HepG2 (cell line): ENCODE data around the gene REPIN1. TPM values are rescaled to one million over a fixed set of nuclear protein-coding genes. Genes with fewer than 3 reads are reported as not detected.

Experiments
- ATAC-seq: fragments of 200-7000 bp; cut with Tn5 transposase; 3 replicates; pipeline ENCODE4 v1.9.1; 2020; ENCODE audit warnings: mild to moderate bottlenecking, moderate library complexity
- BruUV-seq: library from RNA; stranded (reverse); fragments of 400-500 nt; replicated peaks from 2 replicates; lab custom pipeline; 2021; lab: Mats Ljungman, UMichigan
- CTCF ChIA-PET: fragments of 300-600 bp; formaldehyde crosslinking; extraction: SDS; loops from one replicate; lab custom pipeline; 2021; ENCODE audit warnings: low total read pairs, inconsistent platforms, low intra/inter-chr PET ratio; lab: Yijun Ruan, JAX
- POLR2A ChIA-PET: fragments of 350-600 bp; sonication (Branson Sonifier 250); formaldehyde crosslinking; loops from one replicate; lab custom pipeline; 2020; ENCODE audit warnings: antibody characterized with exemption, inconsistent platforms; lab: Yijun Ruan, JAX
- DNase-seq: peaks from one replicate; pipeline ENCODE4 v3.0.0-alpha.2; 2015; ENCODE audit warnings: low spot score
- FAIRE-seq: peaks from 3 replicates; lab custom pipeline; 2011; peaks lifted over from hg19 to GRCh38; lab: Jason Lieb, UNC
- H2AFZ ChIP-seq: one replicate; pipeline ENCODE4 v1.6.1; 2011; ENCODE audit warnings: low read length, inconsistent platforms
- H3K27ac ChIP-seq: fragments of 300-600 bp; 3 replicates; pipeline ENCODE4 v1.8.0; 2011; ENCODE audit warnings: mixed run types, mild to moderate bottlenecking, mixed read lengths, low read length, inconsistent platforms; ENCODE audit not compliant: insufficient read depth; ENCODE audit errors: extremely low read length
- H3K27me3 ChIP-seq, 2 experiments: fragments of 200-600 bp in 1 of 2; 2 replicates in 1 of 2; 3 replicates in 1 of 2; pipeline versions ENCODE4 v1.6.0 to v1.8.0; 2011; ENCODE audit warnings: low read length in 2 of 2, mild to moderate bottlenecking in 2 of 2, moderate library complexity in 2 of 2, inconsistent platforms in 1 of 2; ENCODE audit not compliant: insufficient read depth in 2 of 2, control insufficient read depth in 1 of 2
- H3K36me3 ChIP-seq, 2 experiments: fragments of 200-600 bp in 1 of 2; replicated peaks in 1 of 2; 2 replicates in 1 of 2; 3 replicates in 1 of 2; pipeline versions ENCODE4 v1.5.1 to v1.8.0; 2011; ENCODE audit warnings: low read length in 2 of 2, inconsistent platforms in 1 of 2; ENCODE audit not compliant: insufficient read depth in 2 of 2, control insufficient read depth in 1 of 2
- H3K4me1 ChIP-seq: 2 replicates; pipeline ENCODE4 v1.5.1; 2012; ENCODE audit warnings: low read length, inconsistent platforms; ENCODE audit not compliant: insufficient read depth
- H3K4me2 ChIP-seq: 2 replicates; pipeline ENCODE4 v1.6.0; 2011; ENCODE audit warnings: low read depth, low read length, inconsistent platforms
- H3K4me3 ChIP-seq, 3 experiments: fragments of 200-600 bp in 1 of 3; sonication (generic), shearing (Covaris generic) in 1 of 3; replicated peaks in 1 of 3; 2 replicates each; pipeline ENCODE4 v1.5.1; 2011 to 2016; ENCODE audit warnings: low read length in 3 of 3, inconsistent platforms in 2 of 3, low read depth in 2 of 3, mild to moderate bottlenecking in 2 of 3, control low read depth in 1 of 3, mixed read lengths in 1 of 3; ENCODE audit not compliant: insufficient read depth in 1 of 3
- H3K79me2 ChIP-seq: one replicate; pipeline ENCODE4 v1.6.1; 2011; ENCODE audit warnings: low read length, inconsistent platforms; ENCODE audit not compliant: insufficient read depth
- H3K9ac ChIP-seq: 2 replicates; pipeline ENCODE4 v1.6.0; 2011; ENCODE audit warnings: mild to moderate bottlenecking, low read depth, low read length, inconsistent platforms; ENCODE audit not compliant: insufficient read depth
- H3K9me3 ChIP-seq: 2 replicates; pipeline ENCODE4 v1.5.1; 2012; ENCODE audit warnings: mild to moderate bottlenecking, low read length
- H4K20me1 ChIP-seq: 2 replicates; pipeline ENCODE4 v1.6.0; 2011; ENCODE audit warnings: inconsistent platforms, mild to moderate bottlenecking, low read length, moderate library complexity; ENCODE audit not compliant: insufficient read depth
- AGO2 ChIP-seq: fragments of 200-400 bp; formaldehyde crosslinking; optimal IDR thresholded peaks from 2 replicates; pipeline ENCODE3; 2017; ENCODE audit warnings: mild to moderate bottlenecking, low read depth, low read length, moderate library complexity
- FOXK2 ChIP-seq: fragments of 450-650 bp; IDR thresholded peaks from 2 replicates; pipeline ENCODE4 v1.6.1; 2016
- HCFC1 ChIP-seq: fragments of 150-350 bp; IDR thresholded peaks from 2 replicates; pipeline ENCODE4 v1.6.1; 2014; ENCODE audit warnings: low read depth, low read length
- HNF4G ChIP-seq, 2 experiments: sonication (generic) in 1 of 2; formaldehyde crosslinking in 1 of 2; IDR thresholded peaks; 2 replicates each; pipeline versions ENCODE4 v1.4.0 to v1.6.1; 2011 to 2020; ENCODE audit warnings: borderline replicate concordance in 2 of 2, low read depth in 2 of 2, mild to moderate bottlenecking in 2 of 2, low read length in 1 of 2, missing genetic modification reagents in 1 of 2, moderate library complexity in 1 of 2
- NCOA1 ChIP-seq: sonication (generic); formaldehyde crosslinking; IDR thresholded peaks from 2 replicates; pipeline ENCODE4 v1.9.0; 2021; ENCODE audit warnings: missing genetic modification reagents
- NFYC ChIP-seq: IDR thresholded peaks from 2 replicates; pipeline ENCODE4 v1.6.1; 2016; ENCODE audit warnings: missing genetic modification reagents, missing compliant biosample characterization
- PBX3 ChIP-seq: sonication (generic); formaldehyde crosslinking; IDR thresholded peaks from 2 replicates; pipeline ENCODE4 v1.8.1; 2023; ENCODE audit warnings: missing genetic modification reagents, inconsistent platforms, borderline replicate concordance
- POLR2AphosphoS5 ChIP-seq: IDR thresholded peaks from 2 replicates; pipeline ENCODE4 v1.6.1; 2012; ENCODE audit warnings: low read depth, low read length
- RCOR2 ChIP-seq: IDR thresholded peaks from 2 replicates; pipeline ENCODE4 v1.6.1; 2016; ENCODE audit warnings: missing biosample characterization, missing genetic modification reagents
- TAF15 ChIP-seq: fragments of 200-400 bp; formaldehyde crosslinking; IDR thresholded peaks from one replicate; pipeline ENCODE4 v1.6.1; 2018; ENCODE audit warnings: mild to moderate bottlenecking, low read depth, low read length; ENCODE audit not compliant: poor library complexity, severe bottlenecking
- TERF1 ChIP-seq: sonication (generic); formaldehyde crosslinking; IDR thresholded peaks from 2 replicates; pipeline ENCODE4 v1.8.0; 2022; ENCODE audit warnings: mild to moderate bottlenecking, missing genetic modification reagents, moderate library complexity
- U2AF1 ChIP-seq: fragments of 200-400 bp; formaldehyde crosslinking; optimal IDR thresholded peaks from 2 replicates; pipeline ENCODE3; 2017; ENCODE audit warnings: mild to moderate bottlenecking, low read depth, low read length
- ZNF317 ChIP-seq: sonication (generic); formaldehyde crosslinking; IDR thresholded peaks from 2 replicates; pipeline ENCODE4 v1.5.0; 2020; ENCODE audit warnings: mild to moderate bottlenecking, missing genetic modification reagents
- ZNF33B ChIP-seq: sonication (generic); formaldehyde crosslinking; IDR thresholded peaks from 2 replicates; pipeline ENCODE4 v1.5.1; 2020; ENCODE audit warnings: mild to moderate bottlenecking, missing genetic modification reagents
- ZNF740 ChIP-seq: sonication (generic); formaldehyde crosslinking; IDR thresholded peaks from 2 replicates; pipeline ENCODE4 v1.4.0; 2020; ENCODE audit warnings: missing genetic modification reagents
- ZNF792 ChIP-seq: IDR thresholded peaks from 2 replicates; pipeline ENCODE4 v1.6.1; 2016
- ZSCAN31 ChIP-seq: sonication (generic); formaldehyde crosslinking; IDR thresholded peaks from 2 replicates; pipeline ENCODE4 v1.5.0; 2020; ENCODE audit warnings: low read depth, mild to moderate bottlenecking, missing genetic modification reagents
- WGBS: methylation state at CpG from one replicate; pipeline ENCODE4 v1.1.6; 2017; ENCODE audit warnings: low lambda C conversion rate; 5-methylcytosine and 5-hydroxymethylcytosine counted together
- in situ Hi-C: cut with HindIII; loops from 2 replicates; pipeline ENCODE4 v1.10.0; 2017; ENCODE audit warnings: low pct_unique_long_range_greater_than_20kb; ENCODE audit not compliant: extremely low pct_ligation_motif_present
- intact Hi-C: fragments of 100-400 bp; cut with micrococcal nuclease; formaldehyde crosslinking; loops from one replicate; pipeline ENCODE4 v1.10.0; 2022; ENCODE audit not compliant: unreplicated experiment
- polyA plus RNA-seq, 8 experiments: library from polyadenylated mRNA; depleted of rRNA in 3 of 8; stranded (reverse) in 7 of 8; unstranded in 1 of 8; fragments of >200 nt; fragmentation: Illumina TruSeq in 4 of 8; extraction: Trizol in 4 of 8; gene quantifications; 2 replicates each; pipeline versions ENCODE4 v1.2.1 to v1.2.3, GENCODE V29; 2011 to 2016; ENCODE audit warnings: low read depth in 4 of 8, missing spikeins in 1 of 8, mixed read lengths in 1 of 8; ENCODE audit not compliant: insufficient read depth in 1 of 8
- total RNA-seq, 5 experiments: library from RNA; depleted of rRNA; stranded (reverse); fragments of >200 nt; fragmentation: Illumina TruSeq; extraction: Trizol; gene quantifications; 2 replicates each; pipeline ENCODE4 v1.2.3, GENCODE V29; 2016; ENCODE audit warnings: low read depth in 1 of 5

The REPIN1 gene
- total and polyA plus RNA-seq, 2 of the 13 experiments (the other 11 are each of a cell fraction or from before 2014, with no cell fraction given) = 69.9 to 108 TPM

GRCh38 chr7:150390205-150390604, 21.6 kb downstream of the REPIN1 start (continued):
- TF ChIP-seq AGO2 = peak; percentile 39

- intact Hi-C loops (no loop called here), in situ Hi-C loops (no loop called here)
- WGBS = 90% methylated on average over 3 of the region's 3 CpGs
- no peak for FAIRE-seq
- Histone ChIP-seq H3K9me3 (no peaks in the 10 kb centered on the region), H3K9ac (no peak overlapping the region), H3K27me3 (no peaks in the 10 kb centered on the region), H4K20me1 (no peaks in the 10 kb centered on the region), H3K4me2 (no peak overlapping the region), H3K79me2 (no peaks in the 10 kb centered on the region), H3K4me3 (no peak overlapping the region), H2AFZ (no peak overlapping the region), H3K36me3 (peaks cover 2 to 13% of the 10 kb centered on the region in 2 experiments; a peak in 3 of 5 replicates), H3K27ac (no peak overlapping the region), H3K4me1 (peaks cover 14% of the 10 kb centered on the region)
- DNase-seq = no peak
- ChIA-PET POLR2A (interaction anchor here (0.8 to 1.4 kb wide), 3 partner anchors 9 to 11 kb away, joined by 3 to 4 read pairs (median 3); no protein-coding TSS in a partner anchor), CTCF (no interaction called here)
- no TSS peak for BruUV-seq
- ATAC-seq = no peak
- TF ChIP-seq U2AF1 (no peak), HCFC1 (no peak), ZNF33B (no peak), TAF15 (no peak), ZNF317 (no peak), ZNF740 (no peak), ZSCAN31 (no peak), HNF4G (IDR thresholded peaks at IDR 0.05; ENCODE audit: borderline replicate concordance, low read depth, low read length) (no peak), HNF4G (CRISPR knock-in tag; IDR thresholded peaks at IDR 0.05; ENCODE audit: borderline replicate concordance, low read depth) (no peak), RCOR2 (CRISPR knock-in tag) (no peak), POLR2AphosphoS5 (no peak), NCOA1 (CRISPR knock-in tag) (no peak), PBX3 (no peak), ZNF792 (CRISPR knock-in tag) (no peak), FOXK2 (no peak), TERF1 (CRISPR knock-in tag) (no peak), NFYC (CRISPR knock-in tag) (no peak)
Measured at GRCh38 chr7:150393325-150393724, 24.7 kb downstream of the REPIN1 start.
